Measurements from ENCODE around the gene EPHB2. TPM values are rescaled to one million over a fixed set of nuclear protein-coding genes. Genes with fewer than 3 reads are reported as not detected.

The EPHB2 gene
- total RNA-seq, 1 experiment from 2014 or later = 3.3 TPM

Small RNAs within 50 kb of the gene (small RNA-seq; reads per million reads assigned to genes)
- gene MIR4253 (not detected), gene MIR4684 (not detected)

Other genes with a start within 250 kb of the EPHB2 start
- not detected in 2 replicates for gene EPHA8, start 147.3 kb upstream of the EPHB2 start, total RNA-seq (2014; rRNA removed; shearing (Covaris generic))
- not detected in 2 replicates for gene C1QA, start 74.2 kb upstream of the EPHB2 start, total RNA-seq (2014; rRNA removed; shearing (Covaris generic))
- gene C1QC, start 67.2 kb upstream of the EPHB2 start, total RNA-seq (2014; rRNA removed; shearing (Covaris generic)) = not detected in 2 replicates
- not detected in 2 replicates for gene C1QB, start 57.6 kb upstream of the EPHB2 start, total RNA-seq (2014; rRNA removed; shearing (Covaris generic))

Data from HT-29 (cell line).